Spleen (tissue), 7 donors: ENCODE measurements around the gene TNPO2.

Experiments used
- CTCF ChIP-seq, 11 experiments: fragments of 200-600 bp in 7 of 11; fragments of 450-650 bp in 4 of 11; sonication (generic) in 4 of 11; IDR thresholded peaks in 8 of 11; conservative IDR thresholded peaks in 3 of 11; 1 replicate in 7 of 11; 2 replicates in 4 of 11; pipeline versions ENCODE4 v1.4.0 to v1.8.0; 2016 to 2021; ENCODE audit warnings: antibody characterized with exemption in 11 of 11, inconsistent platforms in 4 of 11, mild to moderate bottlenecking in 1 of 11
- POLR2A ChIP-seq, 3 donors: fragments of 450-650 bp; IDR thresholded peaks; one replicate each; pipeline ENCODE4 v1.5.1; 2017; ENCODE audit warnings: antibody characterized with exemption in 3 of 3, mild to moderate bottlenecking in 1 of 3
- donor health status: DM: no; HTN: no; CAD: no; lungs with moderate emphysema.
- donor health status: DM: no; HTN: no; CAD: no.
- donor health status: DM: no; HTN: no; CAD: no.

- TF ChIP-seq CTCF (IDR thresholded peaks at IDR 0.05 in 8 of 11, conservative IDR thresholded peaks at IDR 0.05 in 3 of 11) (no peak), POLR2A (IDR thresholded peaks at IDR 0.05) (no peak)
Measured at GRCh38 chr19:12723381-12723640, 421 bp downstream of the TNPO2 start.
